Measurements from ENCODE around the gene SHMT2.
"Not testable (repeated sequence)": the region's sequence is repeated elsewhere in the genome, so short reads cannot be mapped to it uniquely, and the experiment has no call there.

The SHMT2 gene

GRCh38 chr12:57272337-57273151, 43.0 kb downstream of the SHMT2 start:
- no peak for TF ChIP-seq CTCF (IDR thresholded peaks at IDR 0.05; ENCODE audit: low read depth, low read length)
- Histone ChIP-seq H3K27me3 (no peaks in the 10 kb centered on the region), H3K4me3 (ENCODE audit: low read depth, low read length) (peak overlapping the region; percentile 4; the same call in 1 of the 2 replicates), H3K9me3 (no peaks in the 10 kb centered on the region), H3K4me1 (peaks cover 20% of the 10 kb centered on the region), H3K36me3 (peaks cover 3% of the 10 kb centered on the region; the same call in 1 of the 2 replicates)
- DNase-seq, result peak; percentile 71

GRCh38 chr12:57273516-57273915, 44.0 kb downstream of the SHMT2 start:
- no peak for TF ChIP-seq CTCF (IDR thresholded peaks at IDR 0.05; ENCODE audit: low read depth, low read length)
- no peaks in the 10 kb centered on the region; the same call in 1 of the 2 replicates for H3K36me3 ChIP-seq

GRCh38 chr12:57276233-57276632, 46.7 kb downstream of the SHMT2 start:
- H3K4me1 ChIP-seq, result peaks cover 30% of the 10 kb centered on the region
- not testable (repeated sequence) for H3K4me3 ChIP-seq (ENCODE audit: low read depth, low read length); H3K36me3 ChIP-seq; DNase-seq; H3K27me3 ChIP-seq; H3K9me3 ChIP-seq

More at GRCh38 chr12:57273516-57273915, 44.0 kb downstream of the SHMT2 start:
- no peaks in the 10 kb centered on the region for H3K9me3 ChIP-seq
- no peak for DNase-seq
- H3K27me3 ChIP-seq, result no peaks in the 10 kb centered on the region
- no peak overlapping the region for H3K4me3 ChIP-seq (ENCODE audit: low read depth, low read length)
- peaks cover 20% of the 10 kb centered on the region for H3K4me1 ChIP-seq

GRCh38 chr12:57276935-57277563, 47.5 kb downstream of the SHMT2 start:
- Histone ChIP-seq H3K27me3 (no peaks in the 10 kb centered on the region), H3K36me3 (peaks cover 6% of the 10 kb centered on the region; the same call in 1 of the 2 replicates), H3K4me3 (ENCODE audit: low read depth, low read length) (no peak overlapping the region), H3K9me3 (no peaks in the 10 kb centered on the region), H3K4me1 (peaks cover 28% of the 10 kb centered on the region)
- DNase-seq, result peak; percentile 42
- TF ChIP-seq CTCF (IDR thresholded peaks at IDR 0.05; ENCODE audit: low read depth, low read length), result peak; percentile 65

- H3K4me3 ChIP-seq (ENCODE audit: low read depth, low read length), result no peak overlapping the region
- DNase-seq, result no peak
- TF ChIP-seq CTCF (IDR thresholded peaks at IDR 0.05; ENCODE audit: low read depth, low read length), result no peak
- peaks cover 6% of the 10 kb centered on the region; the same call in 1 of the 2 replicates for H3K36me3 ChIP-seq
- no peaks in the 10 kb centered on the region for H3K9me3 ChIP-seq
- H3K27me3 ChIP-seq, result no peaks in the 10 kb centered on the region
- peaks cover 14% of the 10 kb centered on the region for H3K4me1 ChIP-seq
Observed at GRCh38 chr12:57278465-57279381, 49.2 kb downstream of the SHMT2 start.

Measured in BE2C (cell line).